CD8-positive, alpha-beta memory T cell (primary cell): ENCODE results near the gene FAM234B. TPM values are rescaled to one million over a fixed set of nuclear protein-coding genes. Genes with fewer than 3 reads are reported as not detected.

Source experiments
- CTCF ChIA-PET: fragments of 350-600 bp; sonication (Branson Sonifier 250); formaldehyde crosslinking; loops from one replicate; lab custom pipeline; 2021; ENCODE audit warnings: antibody characterized with exemption; lab: Charles Lee
- POLR2A ChIA-PET: fragments of 350-600 bp; sonication (Branson Sonifier 250); formaldehyde crosslinking; loops from one replicate; lab custom pipeline; 2021; ENCODE audit warnings: antibody characterized with exemption; lab: Charles Lee
- DNase-seq, 5 donors: peaks; one replicate each; pipeline versions ENCODE4 v3.0.0 to v3.0.0-alpha.2; 2020 to 2022; ENCODE audit warnings: mixed read lengths in 1 of 5
- H3K27ac ChIP-seq: one replicate; pipeline ENCODE4 v1.7.0; 2013; ENCODE audit warnings: low read depth, mild to moderate bottlenecking, low read length, moderate library complexity
- H3K27me3 ChIP-seq: 2 replicates; pipeline ENCODE4 v1.7.0; 2013; ENCODE audit warnings: low read length, mild to moderate bottlenecking; ENCODE audit not compliant: insufficient read depth, poor library complexity, severe bottlenecking
- H3K36me3 ChIP-seq: 2 replicates; pipeline ENCODE4 v1.7.0; 2013; ENCODE audit warnings: mild to moderate bottlenecking, low read length, moderate library complexity; ENCODE audit not compliant: insufficient read depth
- H3K4me1 ChIP-seq: 2 replicates; pipeline ENCODE4 v1.7.0; 2013; ENCODE audit warnings: mild to moderate bottlenecking, low read length, moderate library complexity; ENCODE audit not compliant: insufficient read depth
- H3K4me3 ChIP-seq: 2 replicates; pipeline ENCODE4 v1.7.0; 2013; ENCODE audit warnings: mild to moderate bottlenecking, low read length
- H3K9me3 ChIP-seq: 2 replicates; pipeline ENCODE4 v1.7.0; 2013; ENCODE audit warnings: mild to moderate bottlenecking, low read length
- H3K27ac Mint-ChIP-seq, 8 donors: one replicate each; pipeline ENCODE4 v1.8.0; 2020 to 2021; ENCODE audit warnings: mixed read lengths in 8 of 8, mild to moderate bottlenecking in 6 of 8, inconsistent platforms in 3 of 8, moderate library complexity in 3 of 8
- H3K27me3 Mint-ChIP-seq, 2 donors: one replicate each; pipeline ENCODE4 v1.8.0; 2020 to 2021; ENCODE audit warnings: mixed read lengths in 2 of 2, mild to moderate bottlenecking in 1 of 2, moderate library complexity in 1 of 2
- H3K36me3 Mint-ChIP-seq, 3 donors: one replicate each; pipeline ENCODE4 v1.8.0; 2020 to 2021; ENCODE audit warnings: mixed read lengths in 3 of 3, inconsistent platforms in 1 of 3, mild to moderate bottlenecking in 1 of 3
- H3K4me1 Mint-ChIP-seq, 3 donors: one replicate each; pipeline ENCODE4 v1.8.0; 2020 to 2021; ENCODE audit warnings: mixed read lengths in 3 of 3, inconsistent platforms in 1 of 3, mild to moderate bottlenecking in 1 of 3
- H3K4me3 Mint-ChIP-seq, 7 donors: one replicate each; pipeline ENCODE4 v1.8.0; 2020 to 2021; ENCODE audit warnings: mixed read lengths in 7 of 7, mild to moderate bottlenecking in 6 of 7, moderate library complexity in 4 of 7, inconsistent platforms in 2 of 7
- H3K9me3 Mint-ChIP-seq, 5 donors: one replicate each; pipeline ENCODE4 v1.8.0; 2020 to 2022; ENCODE audit warnings: mixed read lengths in 5 of 5, mild to moderate bottlenecking in 3 of 5, moderate library complexity in 2 of 5, inconsistent platforms in 1 of 5
- polyA plus RNA-seq: library from polyadenylated mRNA; unstranded; fragments of 300-500 nt; fragmentation: Illumina TruSeq; gene quantifications from one replicate; pipeline ENCODE4 v1.2.3, GENCODE V29; 2021
- total RNA-seq, 2 experiments: library from RNA; stranded (reverse); gene quantifications; one replicate each; pipeline ENCODE4 v1.2.3, GENCODE V29; 2021

The FAM234B gene
- total RNA-seq (1 to 10 TPM; 5.2 to 6.5 TPM), polyA plus RNA-seq (2.9 TPM)

GRCh38 chr12:13044002-13044905 lies at the start of gene FAM234B:
Gene FAM234B, plus strand, starts transcription at chr12:13044381. Its CDS starts 23 bp downstream, at chr12:13044404.
- Mint-ChIP-seq H3K9me3 (no peaks in the 10 kb centered on the region), H3K27me3 (peaks cover 7 to 8% of the 10 kb centered on the region in 2 donors), H3K27ac (peak within 1 kb of the TSS in 6 of 8 donors; percentile 54 to 91 (median 74)), H3K4me1 (peaks cover 7 to 16% (median 15%) of the 10 kb centered on the region in 3 donors), H3K36me3 (peaks cover 0 to 1% (median 0%) of the 10 kb centered on the region in 3 donors), H3K4me3 (peak within 1 kb of the TSS; percentile 86 to 91 (median 87))
- Histone ChIP-seq H3K27me3 (no peaks in the 10 kb centered on the region), H3K9me3 (no peaks in the 10 kb centered on the region), H3K36me3 (no peaks in the 10 kb centered on the region), H3K4me1 (peaks cover 5% of the 10 kb centered on the region), H3K27ac (peak within 1 kb of the TSS; percentile 34), H3K4me3 (peak within 1 kb of the TSS; percentile 72)
- DNase-seq: peak; percentile 48 to 80 (median 55)
- POLR2A ChIA-PET: interaction anchor here (0.5 to 1.0 kb wide), 2 partner anchors 43 to 347 kb away, joined by 3 to 6 read pairs; no protein-coding TSS in a partner anchor
- CTCF ChIA-PET: interaction anchor here (0.6 to 1.8 kb wide), 7 partner anchors 10 to 212 kb away, joined by 3 to 6 read pairs (median 4); no protein-coding TSS in a partner anchor

- no peaks in the 10 kb centered on the region for H3K9me3 Mint-ChIP-seq
- H3K27me3 Mint-ChIP-seq: no peaks in the 10 kb centered on the region
- no peaks in the 10 kb centered on the region for H3K9me3 ChIP-seq
- H3K4me3 ChIP-seq: no peak overlapping the region
- H3K27ac ChIP-seq: no peak overlapping the region
- no peak overlapping the region for H3K27ac Mint-ChIP-seq
- peaks cover 12% of the 10 kb centered on the region for H3K4me1 ChIP-seq
- peaks cover 0 to 2% (median 0%) of the 10 kb centered on the region in 3 donors for H3K36me3 Mint-ChIP-seq
- CTCF ChIA-PET: interaction anchor here (1.3 kb wide), 1 partner anchor 217 kb away, joined by 3 read pairs; no protein-coding TSS in a partner anchor
- H3K4me3 Mint-ChIP-seq: peak overlapping the region in 1 of 7 donors; percentile 14
- H3K4me1 Mint-ChIP-seq: peaks cover 26 to 38% (median 32%) of the 10 kb centered on the region in 3 donors
- DNase-seq: no peak
- H3K27me3 ChIP-seq: no peaks in the 10 kb centered on the region
- POLR2A ChIA-PET: no interaction called here
- no peaks in the 10 kb centered on the region for H3K36me3 ChIP-seq
Observed at GRCh38 chr12:12995088-12995487, 49.1 kb upstream of the FAM234B start.

GRCh38 chr12:12996209-12996608 lies 48.0 kb upstream of the FAM234B start:
- Mint-ChIP-seq H3K4me3 (no peak overlapping the region), H3K27me3 (peaks cover 0 to 3% of the 10 kb centered on the region in 2 donors), H3K27ac (no peak overlapping the region), H3K36me3 (peaks cover 0 to 3% (median 2%) of the 10 kb centered on the region in 3 donors), H3K4me1 (peaks cover 29 to 43% (median 38%) of the 10 kb centered on the region in 3 donors), H3K9me3 (no peaks in the 10 kb centered on the region)
- POLR2A ChIA-PET: no interaction called here
- Histone ChIP-seq H3K4me1 (peaks cover 12% of the 10 kb centered on the region), H3K9me3 (no peaks in the 10 kb centered on the region), H3K4me3 (no peak overlapping the region), H3K27me3 (no peaks in the 10 kb centered on the region), H3K36me3 (no peaks in the 10 kb centered on the region), H3K27ac (no peak overlapping the region)
- DNase-seq: no peak
- CTCF ChIA-PET: interaction anchor here (1.3 kb wide), 1 partner anchor 216 kb away, joined by 3 read pairs; no protein-coding TSS in a partner anchor

- DNase-seq: no peak
- peak overlapping the region in 1 of 8 donors; percentile 40 for H3K27ac Mint-ChIP-seq
- H3K9me3 Mint-ChIP-seq: no peaks in the 10 kb centered on the region
- peaks cover 0 to 3% (median 2%) of the 10 kb centered on the region in 3 donors for H3K36me3 Mint-ChIP-seq
- no peaks in the 10 kb centered on the region for H3K9me3 ChIP-seq
- peak overlapping the region in 1 of 7 donors; percentile 67 for H3K4me3 Mint-ChIP-seq
- H3K27me3 ChIP-seq: no peaks in the 10 kb centered on the region
- H3K4me1 Mint-ChIP-seq: peaks cover 34 to 49% (median 44%) of the 10 kb centered on the region in 3 donors
- H3K27ac ChIP-seq: no peak overlapping the region
- H3K4me3 ChIP-seq: no peak overlapping the region
- ChIA-PET CTCF (no interaction called here), POLR2A (no interaction called here)
- H3K27me3 Mint-ChIP-seq: peaks cover 3 to 8% of the 10 kb centered on the region in 2 donors
- H3K36me3 ChIP-seq: no peaks in the 10 kb centered on the region
- peaks cover 15% of the 10 kb centered on the region for H3K4me1 ChIP-seq
Observed at GRCh38 chr12:12997156-12997555, 47.0 kb upstream of the FAM234B start.

GRCh38 chr12:12997734-12998133 lies 46.4 kb upstream of the FAM234B start:
- Mint-ChIP-seq H3K9me3 (no peaks in the 10 kb centered on the region), H3K27ac (no peak overlapping the region), H3K27me3 (peaks cover 7 to 12% of the 10 kb centered on the region in 2 donors), H3K4me3 (peak overlapping the region in 1 of 7 donors; percentile 67), H3K4me1 (peaks cover 35 to 48% (median 41%) of the 10 kb centered on the region in 3 donors), H3K36me3 (peaks cover 0 to 3% (median 2%) of the 10 kb centered on the region in 3 donors)
- no peaks in the 10 kb centered on the region for H3K27me3 ChIP-seq
- H3K9me3 ChIP-seq: no peaks in the 10 kb centered on the region
- H3K36me3 ChIP-seq: no peaks in the 10 kb centered on the region
- ChIA-PET CTCF (no interaction called here), POLR2A (no interaction called here)
- peaks cover 15% of the 10 kb centered on the region for H3K4me1 ChIP-seq
- H3K4me3 ChIP-seq: no peak overlapping the region
- no peak for DNase-seq
- no peak overlapping the region for H3K27ac ChIP-seq

- Histone ChIP-seq H3K27me3 (no peaks in the 10 kb centered on the region), H3K27ac (no peak overlapping the region), H3K9me3 (no peaks in the 10 kb centered on the region), H3K4me1 (peaks cover 15% of the 10 kb centered on the region), H3K4me3 (no peak overlapping the region), H3K36me3 (no peaks in the 10 kb centered on the region)
- H3K27me3 Mint-ChIP-seq: peaks cover 12% of the 10 kb centered on the region in 2 donors
- peak overlapping the region in 1 of 8 donors; percentile 81 for H3K27ac Mint-ChIP-seq
- no peaks in the 10 kb centered on the region for H3K9me3 Mint-ChIP-seq
- H3K4me1 Mint-ChIP-seq: peaks cover 32 to 43% (median 37%) of the 10 kb centered on the region in 3 donors
- DNase-seq: no peak
- peak overlapping the region in 1 of 7 donors; percentile 88 for H3K4me3 Mint-ChIP-seq
- H3K36me3 Mint-ChIP-seq: peaks cover 0 to 3% (median 2%) of the 10 kb centered on the region in 3 donors
- POLR2A ChIA-PET: no interaction called here
- CTCF ChIA-PET: no interaction called here
Observed at GRCh38 chr12:12998248-12998647, 45.9 kb upstream of the FAM234B start.

- Mint-ChIP-seq H3K27me3 (peaks cover 12 to 20% of the 10 kb centered on the region in 2 donors), H3K27ac (peak overlapping the region in 7 of 8 donors; percentile 2 to 87 (median 60)), H3K36me3 (peaks cover 0 to 3% (median 2%) of the 10 kb centered on the region in 3 donors), H3K4me1 (peaks cover 26 to 39% (median 36%) of the 10 kb centered on the region in 3 donors), H3K9me3 (no peaks in the 10 kb centered on the region), H3K4me3 (peak overlapping the region; percentile 87 to 98 (median 90))
- Histone ChIP-seq H3K4me1 (peaks cover 15% of the 10 kb centered on the region), H3K27me3 (no peaks in the 10 kb centered on the region), H3K4me3 (peak overlapping the region; percentile 78), H3K9me3 (no peaks in the 10 kb centered on the region), H3K27ac (no peak overlapping the region), H3K36me3 (no peaks in the 10 kb centered on the region)
- POLR2A ChIA-PET: no interaction called here
- DNase-seq: no peak
- CTCF ChIA-PET: no interaction called here
Observed at GRCh38 chr12:12999271-12999958, 44.8 kb upstream of the FAM234B start.
